ENCODE measurements around the gene SHMT2. TPM values are rescaled to one million over a fixed set of nuclear protein-coding genes. Genes with fewer than 3 reads are reported as not detected.

Gene SHMT2
- total and polyA plus RNA-seq, 9 of the 15 experiments (the other 6 are each of a cell fraction or from before 2014, with no cell fraction given): 46.1 to 319 (median 115) TPM

DNA sequence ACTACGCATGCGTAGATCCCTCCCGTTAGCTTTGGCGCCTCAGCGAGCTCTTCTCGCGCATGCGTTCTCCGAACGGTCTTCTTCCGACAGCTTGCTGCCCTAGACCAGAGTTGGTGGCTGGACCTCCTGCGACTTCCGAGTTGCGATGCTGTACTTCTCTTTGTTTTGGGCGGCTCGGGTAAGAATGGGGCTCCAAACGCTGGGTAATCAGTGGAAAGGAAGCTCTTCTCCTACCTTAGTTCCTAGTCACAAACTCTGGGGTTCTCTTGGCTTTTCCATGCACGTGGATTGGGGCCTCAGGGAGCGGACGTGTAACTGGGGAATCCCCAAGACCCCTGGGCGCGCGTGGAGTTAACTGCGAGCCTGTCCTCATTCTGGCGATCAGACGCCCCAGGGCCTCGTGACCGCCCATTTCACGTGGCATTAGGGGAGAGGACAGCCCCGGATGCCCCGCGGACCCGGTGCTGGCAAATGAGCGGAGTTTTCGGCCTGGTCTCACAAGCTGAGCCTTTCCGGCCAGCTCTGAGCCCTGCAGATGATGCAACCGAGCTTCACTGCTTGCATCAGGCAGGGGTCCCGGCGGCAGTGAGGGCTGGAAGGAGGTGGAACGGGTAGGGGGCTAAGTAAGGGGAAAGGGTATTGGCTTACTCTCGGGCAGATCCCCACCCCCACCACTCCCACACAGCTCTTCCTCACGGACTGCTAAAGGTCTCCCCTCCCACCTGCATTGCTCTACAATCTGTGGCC, at the start of gene SHMT2 (continued):
- TF ChIP-seq, protein P1, sequence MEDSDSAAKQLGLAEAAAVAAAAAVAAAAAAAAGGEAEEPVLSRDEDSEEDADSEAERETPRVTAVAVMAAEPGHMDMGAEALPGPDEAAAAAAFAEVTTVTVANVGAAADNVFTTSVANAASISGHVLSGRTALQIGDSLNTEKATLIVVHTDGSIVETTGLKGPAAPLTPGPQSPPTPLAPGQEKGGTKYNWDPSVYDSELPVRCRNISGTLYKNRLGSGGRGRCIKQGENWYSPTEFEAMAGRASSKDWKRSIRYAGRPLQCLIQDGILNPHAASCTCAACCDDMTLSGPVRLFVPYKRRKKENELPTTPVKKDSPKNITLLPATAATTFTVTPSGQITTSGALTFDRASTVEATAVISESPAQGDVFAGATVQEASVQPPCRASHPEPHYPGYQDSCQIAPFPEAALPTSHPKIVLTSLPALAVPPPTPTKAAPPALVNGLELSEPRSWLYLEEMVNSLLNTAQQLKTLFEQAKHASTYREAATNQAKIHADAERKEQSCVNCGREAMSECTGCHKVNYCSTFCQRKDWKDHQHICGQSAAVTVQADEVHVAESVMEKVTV (CRISPR knock-in tag; IDR thresholded peaks at IDR 0.05): no peak
- 0 out of 2 replicates have a peak, but pooled peaks have one; percentile 32 for TF ChIP-seq ZBTB7A (IDR thresholded peaks at IDR 0.05; ENCODE audit: borderline replicate concordance, control insufficient read depth, low read depth, low read length)
- TF ChIP-seq, protein P2, sequence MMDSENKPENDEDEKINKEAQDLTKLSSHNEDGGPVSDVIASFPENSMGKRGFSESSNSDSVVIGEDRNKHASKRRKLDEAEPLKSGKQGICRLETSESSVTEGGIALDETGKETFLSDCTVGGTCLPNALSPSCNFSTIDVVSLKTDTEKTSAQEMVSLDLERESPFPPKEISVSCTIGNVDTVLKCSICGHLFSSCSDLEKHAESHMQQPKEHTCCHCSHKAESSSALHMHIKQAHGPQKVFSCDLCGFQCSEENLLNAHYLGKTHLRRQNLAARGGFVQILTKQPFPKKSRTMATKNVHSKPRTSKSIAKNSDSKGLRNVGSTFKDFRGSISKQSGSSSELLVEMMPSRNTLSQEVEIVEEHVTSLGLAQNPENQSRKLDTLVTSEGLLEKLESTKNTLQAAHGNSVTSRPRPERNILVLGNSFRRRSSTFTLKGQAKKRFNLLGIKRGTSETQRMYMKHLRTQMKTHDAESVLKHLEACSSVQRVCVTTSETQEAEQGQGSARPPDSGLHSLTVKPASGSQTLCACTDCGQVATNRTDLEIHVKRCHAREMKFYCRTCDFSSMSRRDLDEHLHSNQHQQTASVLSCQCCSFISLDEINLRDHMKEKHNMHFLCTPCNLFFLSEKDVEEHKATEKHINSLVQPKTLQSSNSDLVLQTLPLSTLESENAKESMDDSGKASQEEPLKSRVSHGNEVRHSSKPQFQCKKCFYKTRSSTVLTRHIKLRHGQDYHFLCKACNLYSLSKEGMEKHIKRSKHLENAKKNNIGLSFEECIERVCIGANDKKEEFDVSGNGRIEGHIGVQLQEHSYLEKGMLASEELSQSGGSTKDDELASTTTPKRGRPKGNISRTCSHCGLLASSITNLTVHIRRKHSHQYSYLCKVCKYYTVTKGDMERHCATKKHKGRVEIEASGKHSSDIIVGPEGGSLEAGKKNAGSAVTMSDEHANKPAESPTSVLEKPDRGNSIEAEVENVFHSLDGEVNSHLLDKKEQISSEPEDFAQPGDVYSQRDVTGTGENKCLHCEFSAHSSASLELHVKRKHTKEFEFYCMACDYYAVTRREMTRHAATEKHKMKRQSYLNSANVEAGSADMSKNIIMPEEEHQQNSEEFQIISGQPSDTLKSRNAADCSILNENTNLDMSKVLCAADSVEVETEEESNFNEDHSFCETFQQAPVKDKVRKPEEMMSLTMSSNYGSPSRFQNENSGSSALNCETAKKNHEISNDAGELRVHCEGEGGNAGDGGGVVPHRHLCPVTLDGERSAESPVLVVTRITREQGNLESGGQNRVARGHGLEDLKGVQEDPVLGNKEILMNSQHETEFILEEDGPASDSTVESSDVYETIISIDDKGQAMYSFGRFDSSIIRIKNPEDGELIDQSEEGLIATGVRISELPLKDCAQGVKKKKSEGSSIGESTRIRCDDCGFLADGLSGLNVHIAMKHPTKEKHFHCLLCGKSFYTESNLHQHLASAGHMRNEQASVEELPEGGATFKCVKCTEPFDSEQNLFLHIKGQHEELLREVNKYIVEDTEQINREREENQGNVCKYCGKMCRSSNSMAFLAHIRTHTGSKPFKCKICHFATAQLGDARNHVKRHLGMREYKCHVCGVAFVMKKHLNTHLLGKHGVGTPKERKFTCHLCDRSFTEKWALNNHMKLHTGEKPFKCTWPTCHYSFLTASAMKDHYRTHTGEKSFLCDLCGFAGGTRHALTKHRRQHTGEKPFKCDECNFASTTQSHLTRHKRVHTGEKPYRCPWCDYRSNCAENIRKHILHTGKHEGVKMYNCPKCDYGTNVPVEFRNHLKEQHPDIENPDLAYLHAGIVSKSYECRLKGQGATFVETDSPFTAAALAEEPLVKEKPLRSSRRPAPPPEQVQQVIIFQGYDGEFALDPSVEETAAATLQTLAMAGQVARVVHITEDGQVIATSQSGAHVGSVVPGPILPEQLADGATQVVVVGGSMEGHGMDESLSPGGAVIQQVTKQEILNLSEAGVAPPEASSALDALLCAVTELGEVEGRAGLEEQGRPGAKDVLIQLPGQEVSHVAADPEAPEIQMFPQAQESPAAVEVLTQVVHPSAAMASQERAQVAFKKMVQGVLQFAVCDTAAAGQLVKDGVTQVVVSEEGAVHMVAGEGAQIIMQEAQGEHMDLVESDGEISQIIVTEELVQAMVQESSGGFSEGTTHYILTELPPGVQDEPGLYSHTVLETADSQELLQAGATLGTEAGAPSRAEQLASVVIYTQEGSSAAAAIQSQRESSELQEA (IDR thresholded peaks at IDR 0.05; ENCODE audit: low read depth): no peak
- TF ChIP-seq, protein P3, sequence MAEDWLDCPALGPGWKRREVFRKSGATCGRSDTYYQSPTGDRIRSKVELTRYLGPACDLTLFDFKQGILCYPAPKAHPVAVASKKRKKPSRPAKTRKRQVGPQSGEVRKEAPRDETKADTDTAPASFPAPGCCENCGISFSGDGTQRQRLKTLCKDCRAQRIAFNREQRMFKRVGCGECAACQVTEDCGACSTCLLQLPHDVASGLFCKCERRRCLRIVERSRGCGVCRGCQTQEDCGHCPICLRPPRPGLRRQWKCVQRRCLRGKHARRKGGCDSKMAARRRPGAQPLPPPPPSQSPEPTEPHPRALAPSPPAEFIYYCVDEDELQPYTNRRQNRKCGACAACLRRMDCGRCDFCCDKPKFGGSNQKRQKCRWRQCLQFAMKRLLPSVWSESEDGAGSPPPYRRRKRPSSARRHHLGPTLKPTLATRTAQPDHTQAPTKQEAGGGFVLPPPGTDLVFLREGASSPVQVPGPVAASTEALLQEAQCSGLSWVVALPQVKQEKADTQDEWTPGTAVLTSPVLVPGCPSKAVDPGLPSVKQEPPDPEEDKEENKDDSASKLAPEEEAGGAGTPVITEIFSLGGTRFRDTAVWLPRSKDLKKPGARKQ (CRISPR knock-in tag; IDR thresholded peaks at IDR 0.05): no peak
- peak; percentile 68 for TF ChIP-seq EGR1 (conservative IDR thresholded peaks at IDR 0.05)

Measured in K562 (cell line).